GM12874 (cell line): ENCODE measurements around the gene GPATCH2L.

Source experiments
- CTCF ChIP-seq: IDR thresholded peaks from 2 replicates; pipeline ENCODE4 v1.5.1; 2011; ENCODE audit warnings: low read depth, mild to moderate bottlenecking, control low read depth, low read length, moderate library complexity; ENCODE audit not compliant: insufficient read depth

GPATCH2L gene

GRCh38 chr14:76163668-76164363, 12.1 kb downstream of the GPATCH2L start:
- TF ChIP-seq CTCF = no peak

GRCh38 chr14:76168531-76168930, 16.8 kb downstream of the GPATCH2L start:
- TF ChIP-seq CTCF = no peak

- no peak for TF ChIP-seq CTCF
Observed at GRCh38 chr14:76169776-76170175, 18.1 kb downstream of the GPATCH2L start.

GRCh38 chr14:76174982-76175381, 23.3 kb downstream of the GPATCH2L start:
- TF ChIP-seq CTCF = no peak

GRCh38 chr14:76175942-76176341, 24.2 kb downstream of the GPATCH2L start:
- no peak for TF ChIP-seq CTCF

GRCh38 chr14:76181546-76181945, 29.8 kb downstream of the GPATCH2L start:
- no peak for TF ChIP-seq CTCF

- no peak for TF ChIP-seq CTCF
Observed at GRCh38 chr14:76186308-76187027, 34.7 kb downstream of the GPATCH2L start.
